HG02970 (cell line): ENCODE results near the gene ITGA4.

Experiments
- ATAC-seq: cut with Tn5 transposase; IDR thresholded peaks from one replicate; pipeline ENCODE4 v1.9.1; 2021; ENCODE audit warnings: mild to moderate bottlenecking, moderate library complexity, moderate number of reproducible peaks; ENCODE audit not compliant: unreplicated experiment, low FRiP score

Gene ITGA4

GRCh38 chr2:181570059-181570458, 112.9 kb downstream of the ITGA4 start:
- no peak for ATAC-seq

- ATAC-seq = no peak
These were observed 113.9 kb downstream of the ITGA4 start for GRCh38 chr2:181570833-181571661.

- no peak for ATAC-seq
These were observed 116.1 kb downstream of the ITGA4 start for GRCh38 chr2:181573140-181573736.

GRCh38 chr2:181574321-181574720, 117.1 kb downstream of the ITGA4 start:
- no peak for ATAC-seq

- ATAC-seq = no peak
These were observed 118.0 kb downstream of the ITGA4 start for GRCh38 chr2:181575024-181575649.

- no peak for ATAC-seq
These were observed 118.5 kb downstream of the ITGA4 start for GRCh38 chr2:181575650-181576025.

GRCh38 chr2:181576431-181576830, 119.2 kb downstream of the ITGA4 start:
- no peak for ATAC-seq

GRCh38 chr2:181578829-181579228, 121.6 kb downstream of the ITGA4 start:
- ATAC-seq = no peak

GRCh38 chr2:181581534-181581933, 124.3 kb downstream of the ITGA4 start:
- no peak for ATAC-seq

- no peak for ATAC-seq
These were observed 128.5 kb downstream of the ITGA4 start for GRCh38 chr2:181585732-181586131.
